Large intestine (tissue), 3 donors: ENCODE measurements around the gene PBX2. TPM values are rescaled to one million over a fixed set of nuclear protein-coding genes. Genes with fewer than 3 reads are reported as not detected.
A peak's percentile ranks its signal among the peaks of the same experiment; 100 is the strongest.

Experiments
- DNase-seq, 2 donors: peaks; one replicate each; pipeline versions ENCODE4 v3.0.0 to v3.0.0-alpha.2; 2013
- H3K27ac ChIP-seq: one replicate; pipeline ENCODE4 v1.5.1; 2013; ENCODE audit warnings: low read length
- H3K27me3 ChIP-seq: 2 replicates; pipeline ENCODE4 v1.6.1; 2013; ENCODE audit warnings: low read length; ENCODE audit not compliant: control insufficient read depth, insufficient read depth
- H3K36me3 ChIP-seq: 2 replicates; pipeline ENCODE4 v1.6.1; 2013; ENCODE audit warnings: low read length; ENCODE audit not compliant: control insufficient read depth, insufficient read depth
- H3K4me1 ChIP-seq: one replicate; pipeline ENCODE4 v1.6.1; 2013; ENCODE audit warnings: low read length; ENCODE audit not compliant: control insufficient read depth, insufficient read depth
- H3K4me3 ChIP-seq: one replicate; pipeline ENCODE4 v1.5.1; 2013; ENCODE audit warnings: low read length
- H3K9me3 ChIP-seq: one replicate; pipeline ENCODE4 v1.6.1; 2013; ENCODE audit warnings: mild to moderate bottlenecking, low read depth, low read length, moderate library complexity; ENCODE audit not compliant: control insufficient read depth
- WGBS: methylation state at CpG from one replicate; pipeline ENCODE4 v1.1.5; 2013; ENCODE audit warnings: low lambda C conversion rate; ENCODE audit not compliant: insufficient coverage; 5-methylcytosine and 5-hydroxymethylcytosine counted together
- polyA plus RNA-seq: library from polyadenylated mRNA; unstranded; fragments of 120-200 nt; gene quantifications from one replicate; pipeline ENCODE4 v1.2.1, GENCODE V29; 2013

Gene PBX2
- polyA plus RNA-seq, 1 donor = 125 TPM

DNA sequence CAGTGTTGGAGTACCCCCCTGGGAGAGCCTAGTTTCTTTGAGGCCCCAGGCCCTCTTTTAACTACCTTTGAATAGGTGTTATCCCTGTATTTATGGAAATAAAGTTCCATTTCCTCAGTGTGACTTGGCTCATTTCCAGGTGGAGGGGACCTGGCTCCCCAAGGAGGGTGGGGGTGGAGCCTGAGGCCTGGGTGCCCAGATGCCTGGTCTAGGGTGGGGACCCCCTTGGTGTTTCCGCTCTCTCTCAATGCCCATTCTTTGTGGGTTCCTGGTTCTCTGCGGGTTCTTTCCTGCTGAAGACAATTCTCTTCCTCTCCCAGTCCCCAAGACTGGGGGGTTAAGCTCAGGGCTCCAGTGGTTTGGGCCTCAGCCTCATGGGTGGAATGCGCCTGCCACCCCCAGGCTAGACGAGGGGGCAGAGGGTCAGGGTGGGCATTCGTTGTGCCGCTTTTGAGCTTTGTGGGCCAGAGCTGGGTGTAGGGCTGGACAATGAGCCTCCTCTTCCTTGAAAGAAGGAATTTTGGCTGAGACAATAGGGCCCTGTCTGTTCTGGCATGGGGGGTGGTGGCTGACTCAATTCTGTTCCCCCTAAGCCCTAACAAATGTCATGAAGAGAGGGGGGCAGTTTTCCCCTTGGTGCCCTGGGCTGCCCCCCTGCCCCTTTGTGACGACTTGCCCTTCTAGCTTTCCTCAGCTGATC lies 26.3 kb downstream of the PBX2 start:
- H3K4me1 ChIP-seq = peaks cover 14% of the 10 kb centered on the region
- H3K27me3 ChIP-seq = no peaks in the 10 kb centered on the region
- H3K36me3 ChIP-seq = peaks cover 52% of the 10 kb centered on the region
- no peak overlapping the region for H3K27ac ChIP-seq
- H3K9me3 ChIP-seq = no peaks in the 10 kb centered on the region
- WGBS = 100% methylated on average over 1 of the region's 7 CpGs
- no peak overlapping the region for H3K4me3 ChIP-seq
- no peak for DNase-seq

DNA sequence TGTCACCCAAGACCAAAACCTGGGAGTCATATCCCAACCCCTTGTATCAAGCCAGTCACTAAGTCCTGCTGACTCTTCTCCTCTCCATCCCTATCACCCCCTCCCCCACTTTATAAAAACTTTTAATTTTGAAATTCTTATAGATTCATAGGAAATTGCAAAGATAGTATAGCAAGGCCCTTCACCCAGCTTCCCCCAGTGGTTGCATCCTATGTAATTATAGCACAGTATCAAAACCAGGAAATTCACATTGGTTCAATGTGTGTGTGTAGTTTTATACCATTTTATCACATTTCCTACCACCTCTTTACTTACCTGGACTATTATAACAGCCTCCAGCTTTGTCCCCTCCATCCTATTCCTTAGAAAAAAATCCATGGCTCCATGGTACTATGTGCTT lies 31.9 kb downstream of the PBX2 start:
- Histone ChIP-seq H3K4me1 (peaks cover 15% of the 10 kb centered on the region), H3K4me3 (no peak overlapping the region), H3K27me3 (no peaks in the 10 kb centered on the region), H3K27ac (no peak overlapping the region), H3K9me3 (no peaks in the 10 kb centered on the region), H3K36me3 (peaks cover 33% of the 10 kb centered on the region)
- no peak for DNase-seq

DNA sequence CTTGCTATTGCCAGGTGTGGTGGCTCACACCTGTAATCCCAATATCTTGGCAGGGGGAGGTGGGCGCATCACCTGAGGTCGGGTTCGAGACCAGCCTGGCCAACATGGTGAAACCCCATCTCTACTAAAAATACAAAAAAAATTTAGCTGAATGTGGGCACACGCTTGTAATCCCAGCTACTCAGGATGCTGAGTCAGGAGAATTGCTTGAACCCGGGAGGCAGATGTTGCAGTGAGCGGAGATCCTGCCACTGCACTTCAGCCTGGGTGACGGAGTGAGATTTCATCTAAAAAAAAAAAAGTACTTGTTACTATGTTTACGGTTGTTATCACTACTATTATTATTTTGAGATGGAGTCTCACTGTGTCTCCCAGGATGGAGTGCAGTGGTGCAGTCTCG lies 33.1 kb downstream of the PBX2 start:
- Histone ChIP-seq H3K36me3 (peaks cover 28% of the 10 kb centered on the region), H3K27ac (no peak overlapping the region), H3K4me3 (no peak overlapping the region), H3K4me1 (peaks cover 26% of the 10 kb centered on the region), H3K9me3 (no peaks in the 10 kb centered on the region), H3K27me3 (no peaks in the 10 kb centered on the region)
- no peak for DNase-seq
- no CpG with 5 or more reads among the region's 9 CpGs for WGBS

GRCh38 chr6:32154514-32155161 lies 35.4 kb downstream of the PBX2 start:
- peaks cover 28% of the 10 kb centered on the region for H3K36me3 ChIP-seq
- no CpG with 5 or more reads among the region's 34 CpGs for WGBS
- DNase-seq = peak; percentile 81 to 89
- H3K4me1 ChIP-seq = peaks cover 27% of the 10 kb centered on the region
- no peaks in the 10 kb centered on the region for H3K9me3 ChIP-seq
- H3K27ac ChIP-seq = peak overlapping the region; percentile 95
- H3K27me3 ChIP-seq = peaks cover 4% of the 10 kb centered on the region
- H3K4me3 ChIP-seq = peak overlapping the region; percentile 86

- H3K36me3 ChIP-seq = peaks cover 28% of the 10 kb centered on the region
- peaks cover 6% of the 10 kb centered on the region for H3K9me3 ChIP-seq
- H3K27me3 ChIP-seq = peaks cover 9% of the 10 kb centered on the region
- DNase-seq = peak; percentile 92 to 93
- peak within 1 kb of the TSS; percentile 86 for H3K4me3 ChIP-seq
- no CpG with 5 or more reads among the region's 52 CpGs for WGBS
- H3K4me1 ChIP-seq = peaks cover 31% of the 10 kb centered on the region
- peak within 1 kb of the TSS; percentile 95 for H3K27ac ChIP-seq
Measured at GRCh38 chr6:32153564-32154513, 36.2 kb downstream of the PBX2 start, which contains the start of gene PPT2. Gene PPT2 (plus strand): TSS chr6:32154141. CDS start chr6:32154595, 454 bp downstream.

GRCh38 chr6:32152769-32153563 lies 37.0 kb downstream of the PBX2 start:
- Histone ChIP-seq H3K4me3 (peak overlapping the region; percentile 86), H3K27ac (peak overlapping the region; percentile 95), H3K4me1 (peaks cover 36% of the 10 kb centered on the region), H3K27me3 (peaks cover 11% of the 10 kb centered on the region), H3K9me3 (peaks cover 7% of the 10 kb centered on the region), H3K36me3 (peaks cover 20% of the 10 kb centered on the region)
- peak; percentile 48 to 78 for DNase-seq
- WGBS = 13% methylated on average over 3 of the region's 35 CpGs

DNA sequence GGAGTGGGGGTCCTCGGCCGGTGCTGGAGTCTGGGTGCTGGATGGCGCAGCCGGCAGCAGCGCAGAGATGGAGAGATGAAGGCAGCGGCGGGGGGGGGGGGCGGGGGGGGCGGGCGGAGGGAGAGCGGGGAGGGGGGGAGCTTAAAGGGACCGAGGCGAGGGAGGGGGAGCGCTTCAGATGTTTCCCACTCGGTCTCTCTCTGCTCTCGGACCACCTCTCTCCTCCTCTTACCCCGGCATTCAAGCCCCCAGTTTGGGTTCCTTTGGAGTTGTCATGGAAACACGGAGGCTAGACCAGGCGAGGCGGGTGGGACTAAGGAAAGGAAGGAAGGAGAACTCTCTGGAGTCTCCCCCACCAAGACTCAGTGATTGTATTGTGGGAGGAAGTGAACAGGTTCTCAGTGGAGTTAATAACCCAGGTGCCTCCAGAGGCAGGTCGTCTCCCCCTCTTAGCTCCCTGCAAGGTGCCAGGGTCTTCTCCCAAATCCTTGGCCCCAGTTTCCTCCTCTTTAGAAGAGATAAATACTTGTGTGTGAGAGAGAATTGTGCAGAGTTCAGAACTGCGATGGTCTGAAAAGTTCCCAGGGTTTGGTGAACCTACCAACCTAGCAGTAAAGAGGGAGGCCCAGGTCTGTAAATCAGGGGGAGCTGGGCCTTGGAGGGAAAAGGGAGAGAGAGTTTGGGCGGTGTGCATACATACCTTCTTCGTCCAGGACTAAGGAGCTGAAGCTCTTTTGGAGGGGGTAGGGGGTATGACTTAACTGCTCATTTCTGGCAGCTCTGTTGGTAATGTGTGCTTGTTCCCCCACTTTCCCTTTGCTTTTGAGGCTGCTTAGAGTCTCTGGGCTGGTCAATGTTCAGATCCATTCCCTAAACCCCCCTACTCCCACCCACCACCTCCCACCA lies 37.9 kb downstream of the PBX2 start, which contains the start of gene PRRT1:
Gene PRRT1 (minus strand): TSS at position 77 of the 906 bp plus-strand sequence. CDS start 112 bp downstream, outside the sequence.
- WGBS = no CpG with 5 or more reads among the region's 24 CpGs
- peak within 1 kb of the TSS; percentile 86 for H3K4me3 ChIP-seq
- peaks cover 7% of the 10 kb centered on the region for H3K9me3 ChIP-seq
- H3K27ac ChIP-seq = peak within 1 kb of the TSS; percentile 95
- peaks cover 14% of the 10 kb centered on the region for H3K36me3 ChIP-seq
- H3K4me1 ChIP-seq = peaks cover 36% of the 10 kb centered on the region
- H3K27me3 ChIP-seq = peaks cover 11% of the 10 kb centered on the region
- DNase-seq = peak in 1 of 2 donors; percentile 73

- H3K27ac ChIP-seq = no peak overlapping the region
- H3K36me3 ChIP-seq = peaks cover 8% of the 10 kb centered on the region
- H3K9me3 ChIP-seq = peaks cover 7% of the 10 kb centered on the region
- H3K4me3 ChIP-seq = peak overlapping the region; percentile 22
- H3K27me3 ChIP-seq = peaks cover 11% of the 10 kb centered on the region
- WGBS = no CpG with 5 or more reads among the region's 8 CpGs
- H3K4me1 ChIP-seq = peaks cover 36% of the 10 kb centered on the region
- DNase-seq = peak in 1 of 2 donors; percentile 31
Measured at GRCh38 chr6:32151181-32151862, 38.7 kb downstream of the PBX2 start.
